Dedifferentiated amniotic fluid mesenchymal stem cell (primary cell): ENCODE results near the gene SLC16A5.
A peak's percentile ranks its signal among the peaks of the same experiment; 100 is the strongest.
"Not testable (repeated sequence)": the region's sequence is repeated elsewhere in the genome, so short reads cannot be mapped to it uniquely, and the experiment has no call there.

Experiments
- DNase-seq: peaks from one replicate; pipeline ENCODE4 v3.0.0-alpha.2; 2016; ENCODE audit errors: extremely low spot score

The SLC16A5 gene, protein sequence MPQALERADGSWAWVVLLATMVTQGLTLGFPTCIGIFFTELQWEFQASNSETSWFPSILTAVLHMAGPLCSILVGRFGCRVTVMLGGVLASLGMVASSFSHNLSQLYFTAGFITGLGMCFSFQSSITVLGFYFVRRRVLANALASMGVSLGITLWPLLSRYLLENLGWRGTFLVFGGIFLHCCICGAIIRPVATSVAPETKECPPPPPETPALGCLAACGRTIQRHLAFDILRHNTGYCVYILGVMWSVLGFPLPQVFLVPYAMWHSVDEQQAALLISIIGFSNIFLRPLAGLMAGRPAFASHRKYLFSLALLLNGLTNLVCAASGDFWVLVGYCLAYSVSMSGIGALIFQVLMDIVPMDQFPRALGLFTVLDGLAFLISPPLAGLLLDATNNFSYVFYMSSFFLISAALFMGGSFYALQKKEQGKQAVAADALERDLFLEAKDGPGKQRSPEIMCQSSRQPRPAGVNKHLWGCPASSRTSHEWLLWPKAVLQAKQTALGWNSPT

DNA sequence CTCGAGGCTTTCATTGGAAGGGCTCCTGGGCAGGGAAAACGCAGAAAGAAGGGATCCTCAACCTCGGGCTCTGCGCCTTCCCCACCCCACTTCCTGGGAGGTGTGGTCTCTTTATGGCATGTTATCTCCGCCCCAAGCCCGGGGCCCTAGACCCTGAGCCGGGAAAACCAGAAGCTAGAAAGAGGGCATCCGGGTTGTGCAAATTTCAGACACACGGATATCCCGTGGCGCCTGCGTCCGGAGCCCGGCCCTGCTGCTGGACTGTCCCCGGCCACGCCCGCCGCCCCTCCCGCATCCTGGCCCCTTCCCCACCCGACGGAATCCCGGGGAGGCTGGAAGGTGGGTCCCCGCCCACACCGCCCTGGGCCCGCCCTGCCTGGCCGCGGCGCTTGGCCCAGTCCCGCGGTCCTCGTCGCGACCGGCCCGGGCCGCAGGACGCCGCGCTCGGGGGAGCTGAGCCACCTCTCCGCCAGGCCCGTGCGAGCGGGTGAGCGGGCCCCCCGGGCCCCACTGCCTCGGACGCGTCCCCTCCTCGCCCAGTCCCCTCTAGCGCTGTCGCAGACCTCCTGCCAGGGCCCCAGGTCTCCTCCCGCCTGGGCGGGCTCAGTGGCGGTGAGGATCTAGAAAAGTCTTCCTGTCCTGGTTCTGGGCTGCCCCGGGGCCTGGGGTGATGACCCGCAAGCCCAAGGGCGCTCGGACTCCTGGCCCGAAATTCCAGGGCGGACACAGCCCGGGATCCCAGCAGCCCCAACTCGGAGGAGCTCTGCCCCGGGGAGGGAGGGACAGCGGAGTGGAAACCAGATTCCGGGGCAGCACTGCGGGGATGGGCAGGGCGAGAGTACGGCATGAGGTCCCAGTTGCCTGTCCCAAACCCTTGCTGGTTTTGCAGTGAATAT, at the start of gene SLC16A5:
TSS of gene SLC16A5 (plus strand) at position 397 of the 896 bp plus-strand sequence. CDS start 5,683 bp downstream, outside the sequence.
- peak; percentile 47 for DNase-seq

DNA sequence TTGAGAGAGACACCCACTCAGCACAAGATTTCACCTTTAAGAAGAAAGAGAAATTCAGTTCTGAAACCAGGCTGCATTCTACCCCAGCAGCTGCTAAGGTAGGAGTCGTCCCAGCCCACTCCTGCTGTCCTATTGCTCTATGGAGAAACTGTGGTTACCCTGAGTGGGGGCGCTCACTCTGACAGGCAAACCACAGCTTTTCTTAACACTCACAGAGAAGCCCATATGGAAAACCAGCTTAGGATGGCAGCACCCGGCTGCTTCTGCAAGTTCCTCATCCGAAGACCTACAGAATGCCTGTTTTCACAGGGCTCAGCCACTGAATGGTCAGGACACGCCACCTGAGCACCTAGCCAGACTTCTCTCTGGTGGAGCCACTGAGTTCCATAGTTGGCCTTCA, 48.5 kb upstream of the SLC16A5 start:
- DNase-seq, result no peak

DNA sequence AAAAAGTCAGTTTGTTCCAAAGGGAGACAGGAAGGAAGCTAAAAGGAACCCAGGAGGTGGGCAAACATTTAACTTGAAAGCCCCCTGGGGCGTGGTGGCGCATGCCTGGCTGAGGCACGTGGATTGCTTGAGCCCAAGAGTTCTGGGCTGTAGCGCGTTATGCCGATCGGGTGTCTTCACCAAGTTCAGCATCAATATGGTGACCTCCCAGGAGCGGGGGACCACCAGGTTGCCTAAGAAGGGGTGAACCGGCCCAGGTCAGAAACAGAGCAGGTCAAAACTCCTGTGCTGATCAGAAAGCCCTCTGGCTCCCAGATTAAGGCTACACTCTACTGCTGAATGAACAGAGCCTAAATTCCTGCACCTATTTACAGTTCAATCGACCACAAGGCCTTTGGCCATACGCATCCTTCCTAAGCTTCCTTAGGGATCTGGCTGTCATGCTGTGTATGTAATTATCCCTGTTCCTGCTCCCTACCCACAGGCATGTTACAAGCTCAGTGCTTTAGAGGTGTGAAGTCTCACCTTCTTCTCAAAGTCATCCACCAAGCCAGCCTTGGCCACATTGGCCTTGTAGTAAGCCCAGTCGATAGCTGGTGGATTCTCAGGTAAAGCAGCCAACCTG, 46.0 kb upstream of the SLC16A5 start:
- no peak for DNase-seq

DNA sequence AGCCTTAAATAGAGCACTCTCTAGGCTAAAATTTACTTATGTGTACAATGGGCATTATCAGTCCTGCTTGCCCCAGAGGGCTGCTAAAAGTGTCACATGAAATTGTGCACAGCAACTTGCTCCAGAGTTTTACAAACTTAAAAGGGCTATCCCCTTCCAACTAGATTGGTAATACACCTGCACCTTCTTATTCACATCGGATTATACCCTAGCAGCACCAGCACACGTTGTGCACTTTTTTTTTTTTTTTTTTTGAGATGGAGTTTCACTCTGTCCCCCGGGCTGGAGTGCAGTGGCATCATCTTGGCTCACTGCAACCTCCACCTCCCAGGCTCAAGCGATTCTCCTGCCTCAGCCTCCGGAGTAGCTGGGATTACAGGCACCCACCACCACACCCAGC, 44.0 kb upstream of the SLC16A5 start:
- DNase-seq, result not testable (repeated sequence)

DNA sequence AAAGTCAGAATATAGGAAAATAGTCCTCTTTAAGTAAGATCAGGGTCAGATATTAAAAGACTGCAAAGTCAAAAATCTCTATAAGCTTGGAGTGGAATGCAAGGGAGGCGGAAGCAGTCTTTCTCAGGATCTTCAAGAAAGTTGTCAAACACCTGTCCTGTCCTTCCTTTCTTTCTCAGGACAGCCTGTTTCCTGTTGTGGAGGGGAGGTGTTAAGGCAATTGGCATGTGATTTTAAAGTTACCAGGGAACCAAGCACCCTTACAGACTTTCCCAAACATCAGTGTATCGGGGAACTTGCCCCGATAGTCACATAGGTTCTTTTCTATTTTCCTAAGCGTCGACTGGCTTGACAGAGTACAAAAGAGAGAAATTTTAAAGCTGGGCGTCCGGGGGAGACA, 43.0 kb upstream of the SLC16A5 start:
- DNase-seq, result no peak

DNA sequence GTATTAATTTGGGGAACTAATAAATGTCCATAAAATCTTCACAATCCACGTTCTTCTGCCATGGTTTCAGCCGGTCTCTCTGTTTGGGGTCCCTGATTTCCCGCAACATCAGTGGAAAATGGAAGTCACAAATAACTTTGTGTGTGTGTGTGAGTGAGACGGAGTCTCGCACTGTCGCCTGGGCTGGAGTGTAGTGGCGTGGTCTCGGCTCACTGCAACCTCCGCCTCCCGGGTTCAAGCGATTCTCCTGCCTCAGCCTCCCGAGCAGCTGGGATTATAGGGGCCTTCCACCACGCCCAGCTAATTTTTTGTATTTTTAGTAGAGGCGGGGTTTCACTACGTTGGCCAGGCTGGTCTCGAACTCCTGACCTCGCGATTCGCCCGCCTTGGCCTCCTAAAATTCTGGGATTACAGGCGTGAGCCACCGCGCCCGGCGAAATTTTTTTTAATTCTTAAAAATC, 41.8 kb upstream of the SLC16A5 start:
- DNase-seq, result not testable (repeated sequence)

DNA sequence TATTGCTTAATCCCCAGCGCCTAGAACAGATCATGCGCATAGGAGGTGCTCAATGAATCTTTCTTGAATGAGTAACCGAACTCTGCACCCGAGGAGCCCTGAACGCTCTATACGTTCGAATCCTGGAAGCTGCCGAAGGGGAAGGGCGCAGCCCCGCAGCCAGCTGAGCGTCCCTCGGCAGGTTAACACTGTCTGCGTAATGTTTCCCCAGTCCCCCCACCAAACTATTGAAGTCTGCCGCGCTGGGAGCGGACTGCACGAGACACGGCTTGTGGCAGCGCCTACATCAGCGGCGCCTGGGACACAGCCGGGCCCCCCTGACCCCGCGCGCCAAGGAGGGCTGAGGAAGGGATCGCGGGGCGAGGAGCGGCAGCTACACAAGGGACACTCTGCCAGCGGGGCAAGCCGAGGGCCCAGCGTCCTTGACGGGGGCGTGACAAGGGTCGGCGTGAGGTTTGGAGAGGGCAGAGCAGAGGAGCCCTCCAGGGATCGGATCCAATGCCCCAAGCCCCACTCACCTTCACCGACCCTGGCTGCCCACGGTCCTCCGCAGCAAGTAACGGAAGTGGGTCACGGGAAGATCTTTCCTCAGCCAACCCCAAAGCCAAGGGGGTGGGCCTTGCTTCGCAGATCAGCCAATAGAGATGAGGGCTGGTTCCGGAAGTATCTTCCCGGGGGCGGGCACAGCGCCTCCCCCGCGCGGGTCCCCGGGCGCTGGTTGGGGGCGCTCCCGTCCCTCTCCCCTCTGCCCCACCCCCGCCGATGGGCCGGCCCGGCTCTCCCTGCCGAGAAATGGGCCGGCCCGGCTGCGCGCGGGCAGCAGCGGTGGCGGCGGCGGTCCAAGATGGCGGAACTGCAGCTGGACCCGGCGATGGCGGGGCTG, 41.1 kb upstream of the SLC16A5 start, which contains the start of the genes ATP5PD and KCTD2:
TSS of gene ATP5PD (minus strand) at position 563 of the 883 bp plus-strand sequence. CDS start 4,319 bp downstream, outside the sequence.
TSS of gene KCTD2 (plus strand) at position 819 of the 883 bp plus-strand sequence. CDS start at position 845, 26 bp downstream.
- peak; percentile 97 for DNase-seq

DNA sequence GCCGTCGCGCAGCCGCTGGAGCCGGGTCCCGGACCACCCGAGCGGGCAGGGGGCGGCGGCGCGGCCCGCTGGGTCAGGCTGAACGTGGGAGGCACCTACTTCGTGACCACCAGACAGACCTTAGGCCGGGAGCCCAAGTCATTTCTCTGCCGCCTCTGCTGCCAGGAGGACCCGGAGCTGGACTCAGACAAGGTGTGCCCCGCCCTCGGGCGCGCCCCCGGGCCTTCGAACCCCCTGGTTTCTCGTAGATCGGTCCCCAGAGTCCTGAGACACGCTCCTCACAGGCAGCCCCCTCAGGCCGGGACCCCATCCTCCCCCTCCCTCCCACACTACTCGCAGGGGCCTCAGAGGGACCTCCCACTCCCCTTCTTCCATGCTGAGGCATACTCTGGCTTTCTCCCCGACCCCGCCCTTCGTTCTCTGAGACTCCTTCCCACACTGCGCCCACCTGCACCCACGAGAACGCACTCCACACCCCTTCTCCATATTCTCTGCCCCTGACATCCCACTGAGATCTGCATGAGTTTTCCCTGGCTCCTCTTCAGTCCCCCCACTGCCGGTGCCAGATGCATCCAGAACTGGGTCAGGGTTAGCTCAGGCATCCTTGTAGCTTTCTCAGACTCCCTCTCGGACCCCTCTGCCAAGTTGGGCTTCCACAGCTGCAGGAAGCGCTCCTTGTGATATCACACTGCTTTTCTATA, 40.2 kb upstream of the SLC16A5 start:
- DNase-seq, result no peak

DNA sequence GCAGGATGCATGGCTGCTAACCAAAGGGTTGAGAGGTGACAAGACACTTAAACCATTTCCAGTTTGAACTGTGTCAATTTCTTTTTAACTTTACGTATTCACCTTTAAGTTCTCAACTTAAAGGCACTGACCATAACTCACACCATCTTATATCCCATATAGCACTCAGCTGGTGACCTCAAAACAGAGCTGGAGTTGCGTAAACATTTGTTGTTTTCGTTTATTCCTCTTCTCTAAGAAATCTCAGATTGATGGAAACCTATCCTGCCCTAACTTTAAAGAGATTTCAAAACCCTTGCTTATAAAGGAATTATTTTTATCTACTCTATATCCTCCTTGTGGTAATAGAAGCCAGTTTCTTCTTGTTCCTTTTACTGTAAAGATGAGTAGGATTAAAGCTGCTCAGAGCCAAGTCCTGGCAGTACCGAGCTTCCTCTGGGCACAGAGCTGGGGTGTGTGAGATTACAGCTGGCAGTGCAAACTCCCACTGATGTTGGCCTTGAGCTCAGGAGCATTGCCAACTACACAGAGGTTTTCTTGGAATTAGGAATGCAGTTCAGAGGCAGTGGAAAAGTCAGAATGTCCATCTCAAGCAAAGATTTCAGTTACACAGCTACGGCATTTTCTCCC, 39.4 kb upstream of the SLC16A5 start:
- DNase-seq, result peak; percentile 36

DNA sequence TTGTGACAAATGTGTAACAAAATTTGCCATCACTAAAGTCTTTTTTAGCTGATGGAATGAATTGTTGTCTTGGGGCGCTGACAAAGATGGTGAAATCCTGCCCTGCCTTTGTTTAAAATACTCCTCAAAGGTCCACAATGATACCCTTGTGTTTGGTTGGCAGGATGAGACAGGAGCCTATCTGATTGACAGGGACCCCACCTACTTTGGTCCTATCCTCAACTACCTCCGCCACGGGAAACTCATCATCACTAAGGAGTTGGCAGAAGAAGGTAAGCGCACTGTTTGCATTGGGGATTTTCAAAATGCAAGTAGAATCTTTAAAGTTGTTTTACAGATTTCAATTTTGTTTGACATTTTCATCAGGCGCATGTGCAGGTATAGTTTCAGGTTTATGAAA, 38.7 kb upstream of the SLC16A5 start:
- no peak for DNase-seq

DNA sequence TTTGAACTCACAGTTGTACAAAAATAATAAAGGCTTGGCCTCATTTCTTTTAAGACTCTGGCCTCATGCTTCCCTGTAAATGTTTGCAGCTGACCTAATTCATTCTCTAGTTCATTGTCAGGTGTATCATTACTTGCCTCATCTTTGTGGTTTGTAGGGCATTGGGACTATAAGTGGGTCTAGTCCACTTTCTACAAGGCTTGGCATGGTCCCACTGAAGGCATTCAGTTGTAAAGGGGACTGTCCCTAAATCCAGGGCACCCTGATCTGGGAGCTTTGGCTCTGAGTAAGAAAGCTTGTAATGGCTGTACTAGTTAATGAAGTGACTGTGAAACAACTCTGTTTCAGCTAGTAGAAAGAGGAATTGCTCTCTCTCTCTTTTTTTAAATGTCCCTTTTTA, 38.0 kb upstream of the SLC16A5 start:
- no peak for DNase-seq

DNA sequence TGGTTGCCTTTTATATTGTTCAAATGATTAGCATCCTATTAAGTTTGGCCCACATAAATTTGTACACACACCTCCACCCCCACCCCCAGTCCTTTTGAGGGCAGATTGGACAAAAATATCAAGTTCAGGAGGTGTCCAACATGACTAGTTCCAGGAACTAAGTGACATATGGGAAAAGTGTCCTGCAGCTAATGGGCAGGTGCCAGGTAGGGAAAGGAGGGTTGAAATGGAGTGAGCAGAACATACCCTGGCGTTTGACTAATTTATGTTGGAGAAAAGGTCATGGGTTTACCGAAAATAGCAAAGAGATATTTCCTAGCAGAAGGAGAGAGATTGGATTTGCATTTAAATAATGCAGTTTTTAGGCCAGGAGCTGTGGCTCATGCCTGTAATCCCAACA, 35.8 kb upstream of the SLC16A5 start:
- no peak for DNase-seq

DNA sequence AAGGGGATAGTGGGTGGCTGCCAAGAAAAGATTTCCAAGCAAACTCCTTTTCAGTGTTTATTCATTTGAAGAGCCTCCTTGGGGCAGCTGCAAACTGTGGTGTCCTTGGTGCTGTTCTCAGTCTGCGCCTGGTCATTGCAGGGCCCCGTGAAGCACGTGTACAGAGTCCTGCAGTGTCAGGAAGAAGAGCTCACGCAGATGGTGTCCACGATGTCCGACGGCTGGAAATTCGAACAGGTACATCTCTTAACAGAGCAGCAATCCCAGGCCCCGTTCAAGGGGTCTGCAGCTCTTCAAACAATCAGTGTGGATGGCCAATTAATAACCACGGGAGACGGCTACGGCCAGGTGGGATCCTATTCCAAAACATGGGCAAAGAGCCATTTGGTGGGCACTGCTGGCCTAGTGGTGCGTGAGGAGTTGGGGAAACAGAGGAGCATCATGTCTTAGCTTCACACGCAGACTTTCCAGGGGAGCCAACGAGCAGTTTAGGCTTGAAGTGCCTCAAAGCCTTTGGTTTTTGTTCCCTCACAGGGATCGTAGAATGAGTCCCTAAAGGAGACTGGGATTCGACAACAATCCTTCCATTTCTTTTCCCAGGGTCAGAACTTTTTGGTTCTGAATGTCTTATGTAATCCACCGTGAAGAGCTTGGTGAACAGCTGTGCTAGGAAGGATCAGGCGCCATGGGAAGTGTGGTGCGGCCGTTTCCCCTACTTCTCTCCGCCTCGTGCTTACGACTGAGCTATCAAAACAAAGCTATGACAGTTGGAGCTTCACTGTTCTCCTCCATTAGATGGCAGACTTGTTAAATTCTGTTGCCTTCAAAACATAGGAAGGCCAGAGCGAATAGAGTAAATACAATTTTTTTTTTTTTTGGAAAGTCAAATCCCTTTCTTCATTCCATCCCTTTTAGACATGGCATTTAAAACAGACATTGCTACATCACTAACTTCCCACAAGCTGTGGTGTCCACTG, 28.1 kb upstream of the SLC16A5 start:
- DNase-seq, result peak; percentile 92

DNA sequence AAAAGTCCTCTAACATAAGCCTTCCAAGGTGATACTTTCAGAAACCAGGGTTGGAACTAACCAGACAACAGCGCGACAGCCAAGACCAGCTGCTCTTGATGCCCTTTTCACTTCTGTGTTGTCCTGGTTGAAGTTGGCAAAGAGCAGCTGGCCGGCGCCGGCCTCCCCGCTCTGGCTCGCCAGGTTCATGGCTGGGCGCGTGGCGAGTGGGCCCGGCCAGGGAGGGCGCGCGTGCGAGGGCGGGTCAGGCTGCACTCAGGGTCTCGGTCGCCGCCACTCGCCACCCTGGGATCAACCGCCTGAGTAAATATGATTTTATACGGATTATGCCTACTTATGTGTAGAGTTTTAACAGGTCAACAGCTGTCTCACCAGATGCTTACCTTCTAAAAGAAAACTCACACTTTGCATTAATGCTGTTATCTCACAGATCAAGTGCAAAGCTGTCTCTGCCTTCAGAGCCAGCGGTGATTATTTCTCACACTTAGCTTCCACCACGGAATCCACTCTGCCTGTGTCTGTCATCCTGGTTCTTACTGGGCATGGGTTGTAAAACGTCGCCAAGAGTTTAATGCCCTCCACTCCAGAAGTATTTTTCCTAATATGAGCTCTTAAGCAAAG, 27.2 kb upstream of the SLC16A5 start:
- no peak for DNase-seq

DNA sequence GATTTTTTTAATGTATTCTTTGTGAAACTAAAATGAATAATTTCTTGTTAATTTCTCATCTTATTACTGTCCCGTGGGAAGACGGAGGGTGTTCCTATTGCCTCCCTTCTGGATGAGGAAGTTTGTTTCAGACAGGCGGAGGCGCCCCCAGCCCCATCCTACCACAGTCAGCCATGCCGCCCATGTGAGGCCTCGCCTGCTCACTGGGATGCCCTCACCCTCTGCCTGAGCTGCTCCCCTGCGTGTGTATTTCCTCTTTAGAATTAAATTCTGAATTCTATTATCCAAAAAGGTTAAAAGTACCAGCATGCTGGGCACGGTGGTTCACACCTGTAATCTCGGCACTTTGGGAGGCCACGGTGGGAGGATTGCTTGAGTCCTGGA, 26.7 kb upstream of the SLC16A5 start:
- DNase-seq, result no peak

DNA sequence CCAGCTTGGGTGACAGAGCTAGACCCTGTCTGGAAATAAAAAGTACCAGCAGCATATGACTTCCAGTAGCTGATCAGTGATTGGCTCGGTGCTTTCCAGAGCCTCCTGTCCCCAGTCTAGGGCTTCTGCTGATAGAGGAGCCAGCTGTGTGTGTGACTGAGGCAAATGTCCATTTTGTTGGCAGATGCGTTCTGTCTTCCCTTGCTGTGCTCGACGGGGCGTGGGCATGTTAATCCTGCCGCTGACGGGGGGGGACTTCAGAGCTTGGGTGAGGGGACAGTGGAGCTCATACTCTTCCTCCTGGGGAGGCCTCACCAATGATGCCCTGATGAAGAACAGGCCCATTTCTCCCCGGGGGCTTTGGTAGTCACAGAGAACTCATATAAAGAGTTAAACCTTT, 26.1 kb upstream of the SLC16A5 start:
- no peak for DNase-seq

DNA sequence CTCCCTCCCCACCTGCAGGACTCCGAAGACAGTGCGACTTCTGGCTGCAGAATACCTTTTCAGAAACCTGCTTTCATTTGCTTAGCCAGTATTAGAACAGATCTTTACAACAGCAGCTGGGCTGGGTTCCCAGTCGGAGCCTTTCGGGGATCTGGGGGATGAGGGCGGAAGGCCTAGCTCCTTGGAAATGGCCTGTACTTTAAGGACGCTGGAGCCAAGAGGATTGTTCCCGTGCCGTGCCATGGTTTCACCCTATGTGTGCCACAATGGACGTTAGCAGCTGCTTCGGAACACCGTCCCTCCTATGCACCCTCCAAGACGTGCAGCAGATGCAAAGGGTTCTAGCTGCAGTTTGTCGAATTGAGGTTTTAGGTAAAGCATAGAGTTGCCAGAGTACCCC, 24.6 kb upstream of the SLC16A5 start:
- DNase-seq, result no peak

DNA sequence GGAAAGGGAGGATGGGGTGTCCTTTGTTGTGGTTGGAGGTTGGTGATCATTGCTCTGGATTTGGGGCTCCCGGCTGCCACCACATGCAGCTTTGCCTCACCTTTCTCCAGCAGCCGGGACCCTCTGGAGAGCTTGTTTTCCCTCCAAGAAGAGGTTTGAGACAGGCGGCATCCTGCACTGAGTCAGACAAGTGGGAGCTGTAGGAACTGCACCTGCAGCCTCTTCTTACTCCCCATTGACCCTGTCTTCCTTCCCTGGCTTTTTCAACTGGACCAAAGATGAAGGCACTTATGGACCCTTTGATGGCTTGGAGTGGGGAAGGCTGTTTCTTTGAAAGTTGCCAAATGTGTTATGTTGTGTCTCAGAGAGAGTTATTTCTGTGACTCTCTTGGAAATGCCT, 24.1 kb upstream of the SLC16A5 start:
- no peak for DNase-seq
